OCI-LY7 (cell line): ENCODE measurements around the gene LCP2. TPM values are rescaled to one million over a fixed set of nuclear protein-coding genes. Genes with fewer than 3 reads are reported as not detected.

Experiments
- BruUV-seq: library from RNA; stranded (reverse); fragments of 400-500 nt; replicated peaks from 2 replicates; lab custom pipeline; 2021; lab: Mats Ljungman, UMichigan
- CTCF ChIA-PET: fragments of 300-600 bp; sonication (Branson Sonifier 250); formaldehyde crosslinking; loops from one replicate; lab custom pipeline; 2022; ENCODE audit warnings: antibody characterized with exemption; ENCODE audit not compliant: unreplicated experiment; lab: Charles Lee
- POLR2A ChIA-PET: fragments of 300-600 bp; sonication (Branson Sonifier 250); formaldehyde crosslinking; loops from one replicate; lab custom pipeline; 2022; ENCODE audit warnings: antibody characterized with exemption; lab: Charles Lee
- DNase-seq: peaks from one replicate; pipeline ENCODE4 v3.0.0-alpha.2; 2015; ENCODE audit warnings: low spot score
- H2AFZ ChIP-seq: fragments of 200-600 bp; sonication (generic), shearing (Covaris generic); 2 replicates; pipeline ENCODE4 v1.6.1; 2014; ENCODE audit warnings: mild to moderate bottlenecking, antibody characterized with exemption, low read length, moderate library complexity
- H3K27ac ChIP-seq: fragments of 200-600 bp; sonication (generic); 2 replicates; pipeline ENCODE4 v1.5.1; 2014; ENCODE audit warnings: mixed run types, low read depth, mild to moderate bottlenecking, moderate library complexity, low read length, inconsistent platforms; ENCODE audit not compliant: poor library complexity, severe bottlenecking
- H3K36me3 ChIP-seq: fragments of 200-600 bp; sonication (generic); 2 replicates; pipeline ENCODE4 v1.6.1; 2014; ENCODE audit warnings: mild to moderate bottlenecking, antibody characterized with exemption, low read length, moderate library complexity, mixed read lengths; ENCODE audit not compliant: insufficient read depth
- H3K4me1 ChIP-seq: fragments of 200-600 bp; sonication (generic); 2 replicates; pipeline ENCODE4 v1.5.1; 2014; ENCODE audit warnings: mild to moderate bottlenecking, low read length; ENCODE audit not compliant: insufficient read depth, poor library complexity, severe bottlenecking
- H3K4me2 ChIP-seq: fragments of 200-600 bp; sonication (generic); 2 replicates; pipeline ENCODE4 v1.6.1; 2014; ENCODE audit warnings: mild to moderate bottlenecking, low read length
- H3K4me3 ChIP-seq: fragments of 200-600 bp; sonication (generic); 2 replicates; pipeline ENCODE4 v1.5.1; 2014; ENCODE audit warnings: mild to moderate bottlenecking, low read depth, low read length; ENCODE audit not compliant: poor library complexity, severe bottlenecking
- H3K79me2 ChIP-seq: fragments of 200-600 bp; sonication (generic); 2 replicates; pipeline ENCODE4 v1.6.1; 2016; ENCODE audit warnings: low read depth, mild to moderate bottlenecking, low read length, moderate library complexity, mixed read lengths; ENCODE audit not compliant: insufficient read depth
- H3K9me2 ChIP-seq: fragments of 200-600 bp; sonication (generic); 2 replicates; pipeline ENCODE4 v1.6.1; 2016; ENCODE audit warnings: mild to moderate bottlenecking, low read length, mixed read lengths; ENCODE audit not compliant: insufficient read depth
- H3K9me3 ChIP-seq: fragments of 200-600 bp; sonication (generic); 2 replicates; pipeline ENCODE4 v1.6.1; 2014; ENCODE audit warnings: mild to moderate bottlenecking, mixed run types, low read length, mixed read lengths
- H4K20me1 ChIP-seq: fragments of 200-600 bp; sonication (generic); 2 replicates; pipeline ENCODE4 v1.6.1; 2014; ENCODE audit warnings: mild to moderate bottlenecking, antibody characterized with exemption, low read length, moderate library complexity, mixed read lengths; ENCODE audit not compliant: insufficient read depth
- CTCF ChIP-seq: fragments of 200-600 bp; sonication (generic); conservative IDR thresholded peaks from 2 replicates; pipeline ENCODE4 v1.5.1; 2014; ENCODE audit warnings: mild to moderate bottlenecking, antibody characterized with exemption, low read length, moderate library complexity, mixed read lengths
- EZH2phosphoT487 ChIP-seq: fragments of 200-600 bp; sonication (generic); IDR thresholded peaks from 2 replicates; pipeline ENCODE4 v1.6.1; 2018; ENCODE audit warnings: low read depth, borderline replicate concordance, mild to moderate bottlenecking, mixed run types, antibody characterized with exemption, low read length, moderate library complexity, mixed read lengths
- intact Hi-C: fragments of 100-400 bp; cut with micrococcal nuclease; formaldehyde crosslinking; loops from one replicate; pipeline ENCODE4 v1.10.0; 2022; ENCODE audit not compliant: unreplicated experiment
- total RNA-seq, 2 experiments: library from RNA; depleted of rRNA in 1 of 2; stranded (reverse); fragments of >200 nt in 1 of 2; shearing (Covaris generic) in 1 of 2; gene quantifications; 2 replicates each; pipeline ENCODE4 v1.2.3, GENCODE V29; 2014 to 2022

Gene LCP2
- total RNA-seq, 2 experiments from 2014 or later = 2.6 TPM; not detected in 1

GRCh38 chr5:170273968-170274710, 23.4 kb downstream of the LCP2 start:
- intact Hi-C loops = loop anchor here (1.0 kb wide), 1 partner anchor 65 kb away; no protein-coding TSS in a partner anchor
- no peaks in the 10 kb centered on the region for H3K9me2 ChIP-seq
- no TSS peak for BruUV-seq
- no peak overlapping the region for H2AFZ ChIP-seq
- DNase-seq = peak; percentile 66
- POLR2A ChIA-PET = interaction anchor here (0.6 to 1.2 kb wide), 3 partner anchors 18 to 136 kb away, joined by 3 to 6 read pairs (median 4); no protein-coding TSS in a partner anchor
- H3K4me3 ChIP-seq = no peak overlapping the region
- H3K4me1 ChIP-seq = peaks cover 18% of the 10 kb centered on the region
- H4K20me1 ChIP-seq = no peaks in the 10 kb centered on the region
- H3K4me2 ChIP-seq = no peak overlapping the region
- H3K79me2 ChIP-seq = no peaks in the 10 kb centered on the region
- no peaks in the 10 kb centered on the region for H3K36me3 ChIP-seq
- H3K27ac ChIP-seq = no peak overlapping the region
- TF ChIP-seq CTCF (peak; percentile 73), EZH2phosphoT487 (no peak)
- no peaks in the 10 kb centered on the region for H3K9me3 ChIP-seq
- CTCF ChIA-PET = interaction anchor here (0.6 to 2.4 kb wide), 4 partner anchors 21 to 1468 kb away, joined by 3 to 11 read pairs (median 6); no protein-coding TSS in a partner anchor

- POLR2A ChIA-PET = interaction anchor here (0.6 kb wide), 1 partner anchor 899 kb away, joined by 3 read pairs; no protein-coding TSS in a partner anchor
- no peak for DNase-seq
- H3K4me1 ChIP-seq = peaks cover 6% of the 10 kb centered on the region
- no peak overlapping the region for H3K4me3 ChIP-seq
- H2AFZ ChIP-seq = no peak overlapping the region
- H3K36me3 ChIP-seq = no peaks in the 10 kb centered on the region
- no peaks in the 10 kb centered on the region for H4K20me1 ChIP-seq
- BruUV-seq = no TSS peak
- intact Hi-C loops = no loop called here
- CTCF ChIA-PET = no interaction called here
- H3K4me2 ChIP-seq = no peak overlapping the region
- H3K9me3 ChIP-seq = no peaks in the 10 kb centered on the region
- TF ChIP-seq CTCF = no peak
- no peak for TF ChIP-seq EZH2phosphoT487
- no peaks in the 10 kb centered on the region for H3K9me2 ChIP-seq
- no peak overlapping the region for H3K27ac ChIP-seq
- no peaks in the 10 kb centered on the region for H3K79me2 ChIP-seq
Observed at GRCh38 chr5:170270293-170271069, 27.1 kb downstream of the LCP2 start.
